Omental fat pad (tissue), 4 donors: ENCODE data around the gene HPCAL4. TPM values are rescaled to one million over a fixed set of nuclear protein-coding genes. Genes with fewer than 3 reads are reported as not detected.

Source experiments
- ATAC-seq: fragments of 150-250 bp; one replicate; pipeline ENCODE4 v1.9.1; 2016; ENCODE audit warnings: mild to moderate bottlenecking, moderate library complexity; ENCODE audit not compliant: low FRiP score
- DNase-seq: peaks from one replicate; pipeline ENCODE4 v3.0.0-alpha.2; 2019; ENCODE audit warnings: low spot score
- total RNA-seq, 4 donors: library from RNA; depleted of rRNA; stranded (reverse); fragments of >200 nt; gene quantifications; one replicate each; pipeline ENCODE4 v1.1.0, GENCODE V29; 2016
- TF ChIP-seq, protein P1 (sequence below), 3 donors: fragments of 450-650 bp; IDR thresholded peaks; one replicate each; pipeline ENCODE4 v1.5.1; 2016 to 2017; ENCODE audit warnings: antibody characterized with exemption in 3 of 3, mild to moderate bottlenecking in 3 of 3, moderate library complexity in 2 of 3

HPCAL4 gene
- total RNA-seq, 4 donors from 2014 or later, result 0.16 to 0.74 (median 0.24) TPM; not detected in 1

DNA sequence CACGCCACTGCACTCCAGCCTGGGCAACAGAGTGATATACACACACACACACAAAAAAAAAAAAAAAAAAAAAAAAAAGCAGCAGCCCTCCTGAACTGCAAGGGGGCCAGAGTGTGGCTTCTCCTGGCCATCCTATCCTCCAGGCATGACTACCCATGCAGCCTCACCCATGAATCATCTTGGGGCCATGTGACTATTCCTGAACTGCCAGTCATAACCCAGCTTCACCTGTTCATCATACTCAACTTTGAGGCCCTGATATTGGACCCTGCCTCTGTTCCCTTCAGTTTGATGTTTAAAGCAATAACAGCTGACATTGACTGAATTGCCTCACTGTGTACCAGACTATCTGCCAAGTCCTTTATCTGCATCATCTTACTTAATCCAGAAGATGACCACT, 2.8 kb upstream of the HPCAL4 start:
- TF ChIP-seq, protein P1, sequence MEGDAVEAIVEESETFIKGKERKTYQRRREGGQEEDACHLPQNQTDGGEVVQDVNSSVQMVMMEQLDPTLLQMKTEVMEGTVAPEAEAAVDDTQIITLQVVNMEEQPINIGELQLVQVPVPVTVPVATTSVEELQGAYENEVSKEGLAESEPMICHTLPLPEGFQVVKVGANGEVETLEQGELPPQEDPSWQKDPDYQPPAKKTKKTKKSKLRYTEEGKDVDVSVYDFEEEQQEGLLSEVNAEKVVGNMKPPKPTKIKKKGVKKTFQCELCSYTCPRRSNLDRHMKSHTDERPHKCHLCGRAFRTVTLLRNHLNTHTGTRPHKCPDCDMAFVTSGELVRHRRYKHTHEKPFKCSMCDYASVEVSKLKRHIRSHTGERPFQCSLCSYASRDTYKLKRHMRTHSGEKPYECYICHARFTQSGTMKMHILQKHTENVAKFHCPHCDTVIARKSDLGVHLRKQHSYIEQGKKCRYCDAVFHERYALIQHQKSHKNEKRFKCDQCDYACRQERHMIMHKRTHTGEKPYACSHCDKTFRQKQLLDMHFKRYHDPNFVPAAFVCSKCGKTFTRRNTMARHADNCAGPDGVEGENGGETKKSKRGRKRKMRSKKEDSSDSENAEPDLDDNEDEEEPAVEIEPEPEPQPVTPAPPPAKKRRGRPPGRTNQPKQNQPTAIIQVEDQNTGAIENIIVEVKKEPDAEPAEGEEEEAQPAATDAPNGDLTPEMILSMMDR (IDR thresholded peaks at IDR 0.05), result no peak
- DNase-seq (no peak), ATAC-seq (no peak)

DNA sequence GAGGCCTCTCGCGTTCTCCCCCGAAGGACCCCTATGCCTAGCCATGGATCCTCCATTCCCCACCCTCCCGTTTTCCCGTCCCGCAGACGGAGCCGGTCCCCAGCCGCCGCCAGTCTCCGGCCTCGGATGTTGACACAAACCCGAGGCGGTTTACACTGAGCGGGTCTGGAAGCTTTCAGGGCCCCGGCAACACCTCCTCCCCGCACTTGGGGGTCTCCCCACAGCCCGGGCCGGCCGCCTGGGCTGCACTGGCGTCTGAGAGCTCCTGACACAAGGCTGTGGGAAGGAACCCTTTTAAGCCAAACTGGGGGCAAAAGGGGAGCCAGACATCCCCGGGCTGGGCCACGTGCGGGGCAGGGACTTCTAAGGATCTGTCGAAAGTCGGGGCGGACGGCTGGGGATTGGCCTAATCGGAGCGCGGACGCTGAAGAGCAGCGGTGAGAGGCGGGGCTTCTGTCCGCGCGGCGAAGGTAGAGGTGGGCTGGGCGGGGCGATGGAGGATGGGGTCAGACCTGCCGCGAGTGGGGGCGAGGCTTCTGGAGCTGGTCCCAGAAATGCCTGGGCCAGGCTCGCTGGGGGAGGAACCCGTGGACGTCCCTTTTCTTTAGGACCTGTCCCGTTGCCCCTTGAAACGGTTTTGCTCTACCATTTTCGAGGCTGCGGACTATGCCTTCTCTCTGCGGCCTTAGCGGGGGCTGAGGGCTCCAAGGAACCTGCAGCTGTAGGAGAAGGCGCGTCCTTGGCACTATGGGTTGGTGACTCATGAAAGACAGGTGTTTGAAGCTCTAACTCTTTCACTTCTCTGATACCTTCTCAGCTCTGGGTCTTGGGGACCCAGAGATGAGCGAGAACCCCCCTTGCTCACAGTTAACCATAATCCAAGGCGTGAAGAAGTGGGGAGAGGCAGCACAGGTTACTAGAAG, 1.2 kb upstream of the HPCAL4 start:
- TF ChIP-seq, protein P1 (IDR thresholded peaks at IDR 0.05), result no peak
- DNase-seq (no peak), ATAC-seq (peak; percentile 29)

DNA sequence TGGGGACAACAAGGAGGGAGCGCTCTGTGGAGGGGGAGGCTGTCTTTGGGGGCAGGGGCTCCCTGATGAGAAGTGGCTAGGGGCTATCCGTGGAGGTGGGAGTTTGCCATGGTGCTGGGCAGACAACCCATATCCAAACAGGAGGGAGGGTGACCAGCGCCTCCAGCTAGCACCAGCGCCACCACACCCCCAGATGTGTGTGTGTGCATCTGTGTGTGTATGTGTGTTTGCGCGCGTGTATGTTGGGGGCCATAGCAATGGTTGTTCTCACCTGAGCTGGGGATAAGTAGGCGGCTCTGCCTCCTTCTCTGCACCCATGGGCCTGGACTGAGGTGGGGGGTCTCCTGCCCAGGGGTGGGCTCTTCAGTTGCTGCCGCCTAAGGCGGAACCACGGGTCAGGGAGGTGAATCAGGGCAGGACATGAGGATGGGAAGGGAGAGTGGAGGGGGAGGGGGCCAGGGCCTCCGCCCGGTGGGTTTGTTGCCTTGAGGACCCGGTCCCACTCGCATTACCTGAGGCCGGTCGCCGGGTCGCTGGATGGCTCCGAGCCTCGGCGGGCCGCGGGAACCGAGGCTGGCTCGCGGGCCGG, 345 bp downstream of the HPCAL4 start:
- DNase-seq (no peak), ATAC-seq (peak; percentile 3)
- TF ChIP-seq, protein P1 (IDR thresholded peaks at IDR 0.05), result no peak

DNA sequence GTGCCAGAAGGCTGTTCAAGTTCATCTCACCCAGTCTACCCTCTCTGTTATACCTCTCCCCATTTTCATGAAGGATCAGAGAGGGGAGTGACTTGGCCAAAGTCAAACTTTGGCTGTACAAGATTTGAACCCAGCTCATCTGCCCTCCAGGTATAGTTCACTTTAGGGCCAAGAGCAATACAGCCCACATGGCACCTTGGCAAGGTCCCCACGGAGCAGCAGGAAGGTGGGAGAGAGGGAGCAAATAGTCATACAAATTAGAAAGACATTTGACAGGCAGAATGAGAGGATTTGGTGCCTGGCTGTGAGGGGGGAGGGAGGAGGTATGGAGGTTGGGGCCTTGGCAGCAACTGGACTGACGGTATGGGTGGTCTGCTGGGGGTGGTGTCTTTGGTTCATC, 1.0 kb downstream of the HPCAL4 start:
- ATAC-seq (no peak), DNase-seq (no peak)
- TF ChIP-seq, protein P1 (IDR thresholded peaks at IDR 0.05), result no peak

- TF ChIP-seq, protein P1 (IDR thresholded peaks at IDR 0.05), result no peak
- ATAC-seq, result no peak
- no peak for DNase-seq
Observed at GRCh38 chr1:39689635-39690034, 1.6 kb downstream of the HPCAL4 start.

DNA sequence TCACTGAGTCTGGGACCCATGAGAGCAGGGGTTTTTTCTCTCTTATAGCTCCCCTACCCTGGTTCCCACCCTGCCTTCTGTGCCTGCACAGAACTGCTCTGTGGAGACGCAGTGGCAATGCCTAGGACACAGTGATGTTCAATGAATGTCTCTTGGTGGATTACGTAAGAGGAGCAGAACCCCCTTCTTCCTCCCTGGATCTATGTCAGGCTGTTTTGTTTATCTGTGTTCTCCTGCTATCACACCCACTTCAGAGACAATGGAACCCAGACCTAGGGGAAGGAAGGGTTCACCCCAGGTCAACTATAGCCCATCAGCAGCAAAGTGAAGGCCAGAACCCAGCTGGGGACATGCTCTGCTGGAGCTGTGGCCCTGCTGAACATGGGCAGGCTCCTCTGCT, 2.0 kb downstream of the HPCAL4 start:
- no peak for ATAC-seq
- DNase-seq, result no peak
- TF ChIP-seq, protein P1 (IDR thresholded peaks at IDR 0.05), result no peak
